Cerebellar cortex (tissue), 1 donor: ENCODE results near the gene NTSR1.
A peak's percentile ranks its signal among the peaks of the same experiment; 100 is the strongest.

ENCODE experiments used
- DNase-seq: peaks from one replicate; pipeline ENCODE4 v3.0.0-alpha.2; 2015; ENCODE audit warnings: low spot score

The NTSR1 gene

DNA sequence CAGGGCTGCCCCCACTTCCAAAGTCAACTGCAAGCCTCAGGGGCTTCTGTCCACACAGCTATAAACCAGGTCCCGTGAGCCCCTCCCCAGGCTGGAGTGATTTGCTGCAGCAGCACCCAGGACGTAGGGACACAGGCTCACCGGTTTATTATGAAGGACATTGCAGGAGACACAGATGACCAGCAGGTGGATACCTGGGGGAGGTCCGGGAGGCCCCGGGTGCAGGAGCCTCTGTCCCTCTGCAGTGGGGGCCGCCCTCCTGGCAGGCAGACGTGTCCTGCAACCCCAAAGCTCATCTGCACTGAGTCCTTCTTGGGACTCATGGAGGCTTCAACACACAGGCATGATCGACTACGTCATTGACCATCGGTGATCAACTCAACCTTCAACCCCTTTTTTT, 14.5 kb upstream of the NTSR1 start:
- DNase-seq = no peak

- DNase-seq = no peak
Measured at GRCh38 chr20:62694868-62695267, 13.8 kb upstream of the NTSR1 start.

DNA sequence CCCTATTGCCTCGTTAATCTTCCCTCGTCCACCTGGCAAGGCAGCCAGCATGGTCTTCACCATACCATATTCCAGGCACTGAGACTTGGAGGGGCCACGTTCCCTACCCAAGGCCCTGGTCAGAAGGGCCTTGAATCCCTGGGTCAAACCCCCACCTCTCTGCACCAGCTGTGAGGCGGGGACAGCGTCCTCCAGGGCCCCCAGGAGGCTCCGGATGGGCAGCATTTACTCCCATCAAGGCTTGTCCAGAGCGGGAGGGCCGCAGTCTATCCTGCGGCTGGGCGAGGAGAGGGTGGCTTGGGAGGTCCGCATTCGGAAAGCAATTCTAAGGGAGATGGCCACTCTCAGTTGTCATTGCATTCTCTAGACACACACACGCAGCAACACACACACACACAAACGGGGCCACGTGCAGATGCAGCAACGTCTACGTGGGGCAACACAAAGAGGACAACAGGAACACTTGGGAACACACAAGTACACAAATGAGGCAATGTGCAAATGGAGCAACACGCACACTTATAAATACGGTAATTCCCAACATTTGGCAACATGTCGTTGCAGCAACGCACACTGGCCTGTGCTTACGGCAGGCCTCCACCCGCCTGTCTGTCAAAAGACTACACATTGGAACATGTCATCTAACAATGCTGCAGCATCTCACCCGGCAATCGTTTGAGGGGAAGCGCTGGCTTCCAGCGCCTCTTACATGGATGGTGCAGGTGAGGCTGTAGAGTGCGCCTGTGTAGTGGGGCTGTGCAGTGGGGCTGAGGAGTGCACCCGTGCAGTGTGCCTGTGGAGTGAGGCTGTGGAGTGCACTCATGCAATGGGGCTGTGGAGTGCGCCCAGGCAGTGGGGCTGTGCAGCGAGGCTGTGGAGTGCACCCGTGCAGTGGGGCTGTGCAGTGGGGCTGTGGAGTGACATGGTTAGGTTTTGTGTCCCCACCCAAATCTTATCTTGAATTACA, 12.9 kb upstream of the NTSR1 start:
- no peak for DNase-seq

- DNase-seq = no peak
Measured at GRCh38 chr20:62696434-62696957, 12.1 kb upstream of the NTSR1 start.

- no peak for DNase-seq
Measured at GRCh38 chr20:62696989-62697388, 11.6 kb upstream of the NTSR1 start.

DNA sequence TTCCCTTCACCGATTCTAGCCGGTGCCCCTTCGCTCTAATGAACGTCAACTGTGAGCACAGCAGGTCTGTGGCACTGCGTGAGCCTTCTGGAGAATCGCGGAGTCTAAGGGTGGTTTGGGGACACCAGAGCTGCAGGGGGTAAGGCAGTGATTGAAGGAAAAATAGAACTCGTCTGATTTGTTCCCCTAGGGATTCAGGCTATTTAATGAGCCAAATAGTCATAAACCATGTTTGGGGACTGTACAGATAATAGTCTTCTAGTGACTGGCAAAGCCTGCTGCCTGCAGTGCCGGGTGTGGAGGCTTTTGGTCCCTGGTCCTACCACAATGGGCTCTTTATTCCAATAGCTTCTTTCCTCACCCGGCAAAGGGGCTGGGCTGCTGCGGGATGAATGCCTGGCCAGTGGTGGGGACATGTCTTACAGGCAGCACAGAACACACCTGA, 11.1 kb upstream of the NTSR1 start:
- no peak for DNase-seq

- no peak for DNase-seq
Measured at GRCh38 chr20:62698231-62698630, 10.4 kb upstream of the NTSR1 start.

DNA sequence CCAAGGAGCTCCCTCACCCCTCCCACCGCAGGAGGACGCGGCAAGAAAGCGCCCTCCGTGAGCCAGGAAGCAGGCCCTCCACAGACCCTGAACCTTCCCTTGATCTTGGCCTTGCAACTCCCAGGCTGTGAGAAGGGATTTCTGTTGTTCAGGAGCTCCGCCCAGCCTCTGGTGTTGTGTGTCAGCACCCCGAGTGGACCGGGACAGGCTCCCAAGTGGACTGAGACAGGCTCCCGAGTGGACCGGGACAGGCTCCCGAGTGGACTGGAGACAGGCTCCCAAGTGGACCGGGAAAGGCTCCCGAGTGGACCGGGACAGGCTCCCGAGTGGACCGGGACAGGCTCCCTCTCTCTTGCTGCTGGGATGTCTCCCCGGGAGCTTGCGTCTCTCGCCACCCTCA, 9.3 kb upstream of the NTSR1 start:
- no peak for DNase-seq

- no peak for DNase-seq
Measured at GRCh38 chr20:62699741-62700140, 8.9 kb upstream of the NTSR1 start.

GRCh38 chr20:62700261-62700930, 8.2 kb upstream of the NTSR1 start:
- DNase-seq = peak; percentile 29

GRCh38 chr20:62701161-62702012, 7.2 kb upstream of the NTSR1 start:
- no peak for DNase-seq

- no peak for DNase-seq
Measured at GRCh38 chr20:62702013-62702300, 6.7 kb upstream of the NTSR1 start.

- DNase-seq = no peak
Measured at GRCh38 chr20:62702895-62703852, 5.5 kb upstream of the NTSR1 start.

DNA sequence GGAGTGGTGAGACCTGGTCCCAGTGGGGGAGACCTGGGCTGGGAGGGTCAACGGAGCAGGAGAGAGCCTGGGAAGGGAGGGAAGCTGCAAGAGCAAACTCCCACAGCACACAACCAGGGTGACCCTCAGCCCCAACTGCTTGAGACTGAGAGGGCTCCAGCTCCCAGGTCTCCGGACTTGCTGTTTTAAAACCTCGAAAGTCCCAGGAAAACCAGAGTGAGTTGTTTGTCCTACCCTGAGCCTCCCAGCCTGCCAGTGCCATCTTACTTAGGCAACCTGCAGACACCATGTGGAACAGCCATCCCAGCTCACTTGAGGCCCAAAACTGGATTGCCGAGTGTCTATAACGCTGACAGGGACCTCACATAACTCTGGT, 4.8 kb upstream of the NTSR1 start:
- DNase-seq = no peak

DNA sequence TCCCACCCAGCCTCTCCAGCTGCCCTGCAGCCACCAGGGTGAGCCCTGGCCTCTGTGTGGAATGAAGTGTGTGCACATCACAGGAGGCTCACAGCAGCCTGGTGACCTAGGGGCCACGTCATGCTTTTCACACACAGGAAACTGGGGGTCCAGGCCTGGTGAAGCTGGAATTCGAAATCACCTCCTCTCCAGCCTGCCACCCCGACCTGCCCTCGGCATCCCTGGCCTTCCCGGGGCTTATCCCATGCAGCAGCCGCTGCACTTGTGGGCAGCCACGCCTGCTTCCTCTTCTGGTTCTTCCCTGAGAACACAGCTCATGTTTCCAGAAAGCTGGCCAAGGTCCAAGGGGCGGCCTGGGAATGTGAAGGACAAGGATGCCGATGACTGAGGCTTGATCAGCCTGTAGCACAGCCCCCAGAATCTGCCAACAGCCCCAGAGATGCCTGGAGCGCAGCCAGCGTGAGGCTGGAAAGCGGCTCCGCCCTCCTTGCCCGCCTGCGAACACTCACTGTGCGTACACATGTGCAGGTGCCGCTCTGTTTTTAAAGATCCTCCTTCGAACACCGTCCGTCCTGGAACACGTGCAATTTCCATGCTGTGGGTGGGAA, 4.2 kb upstream of the NTSR1 start:
- DNase-seq = no peak

GRCh38 chr20:62705627-62706026, 3.0 kb upstream of the NTSR1 start:
- DNase-seq = no peak

GRCh38 chr20:62706344-62706743, 2.3 kb upstream of the NTSR1 start:
- DNase-seq = no peak

- no peak for DNase-seq
Measured at GRCh38 chr20:62706857-62707256, 1.8 kb upstream of the NTSR1 start.

GRCh38 chr20:62707276-62707920, 1.2 kb upstream of the NTSR1 start:
- no peak for DNase-seq

GRCh38 chr20:62707921-62708521, 615 bp upstream of the NTSR1 start:
- no peak for DNase-seq
